ENCODE results near the gene SLC5A12.

Gene SLC5A12

DNA sequence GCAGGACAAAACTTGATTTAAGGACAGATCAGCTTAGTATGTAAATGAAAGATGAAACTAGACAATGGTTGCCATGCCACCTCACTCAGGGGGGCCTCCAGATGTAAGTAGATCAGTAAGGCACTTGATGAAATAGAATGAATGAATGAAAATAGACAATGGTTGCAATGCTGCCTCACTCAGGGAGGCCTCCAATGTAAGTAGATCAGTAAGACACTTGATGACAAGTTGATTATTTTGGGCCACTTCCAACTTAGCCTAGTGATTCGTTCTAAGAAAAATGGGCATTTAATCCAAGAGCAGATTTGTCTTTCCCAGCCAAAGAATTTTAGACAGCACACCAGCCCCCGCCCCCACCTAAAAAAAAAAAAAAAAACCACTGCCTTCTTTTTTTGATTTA is 19.2 kb upstream of the SLC5A12 start:
- TF ChIP-seq ZFX (IDR thresholded peaks at IDR 0.05), result no peak
- TF ChIP-seq CTCF (conservative IDR thresholded peaks at IDR 0.05), result no peak
- no peak overlapping the region for H3K27ac ChIP-seq

DNA sequence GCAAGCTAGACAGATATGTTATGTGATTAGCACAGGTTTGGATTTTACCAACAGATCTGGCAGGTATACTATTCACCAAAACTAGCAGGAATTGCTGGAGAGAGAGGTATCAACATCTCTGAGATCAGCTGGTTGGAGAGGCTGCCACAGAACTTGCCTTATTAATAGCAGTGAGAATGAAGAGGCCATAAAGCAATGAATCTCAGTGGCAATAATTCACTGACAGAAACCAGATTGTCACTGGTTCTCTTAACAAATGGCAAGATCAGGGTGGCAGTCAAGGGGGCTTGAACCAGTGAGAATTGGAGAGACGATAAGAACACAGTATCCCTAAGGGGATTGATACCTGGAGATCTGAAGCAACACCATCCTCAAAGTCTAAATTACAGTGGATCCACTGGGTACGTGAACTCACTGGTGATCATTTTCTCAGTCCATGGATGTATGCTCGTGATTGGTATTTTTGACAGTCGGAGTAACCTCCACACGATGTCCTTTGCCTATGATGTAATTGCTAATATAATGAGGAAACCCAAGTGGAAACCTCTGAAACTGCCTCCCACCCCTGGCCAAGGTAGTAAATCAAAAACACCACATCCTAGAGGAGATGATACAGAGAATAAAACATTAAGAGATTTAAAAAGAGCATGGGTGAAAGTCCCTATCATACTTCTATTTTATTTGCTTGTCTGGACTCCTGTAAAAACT is 17.7 kb upstream of the SLC5A12 start:
- no peak for TF ChIP-seq CTCF (conservative IDR thresholded peaks at IDR 0.05)
- no peak for TF ChIP-seq ZFX (IDR thresholded peaks at IDR 0.05)
- no peak overlapping the region for H3K27ac ChIP-seq

DNA sequence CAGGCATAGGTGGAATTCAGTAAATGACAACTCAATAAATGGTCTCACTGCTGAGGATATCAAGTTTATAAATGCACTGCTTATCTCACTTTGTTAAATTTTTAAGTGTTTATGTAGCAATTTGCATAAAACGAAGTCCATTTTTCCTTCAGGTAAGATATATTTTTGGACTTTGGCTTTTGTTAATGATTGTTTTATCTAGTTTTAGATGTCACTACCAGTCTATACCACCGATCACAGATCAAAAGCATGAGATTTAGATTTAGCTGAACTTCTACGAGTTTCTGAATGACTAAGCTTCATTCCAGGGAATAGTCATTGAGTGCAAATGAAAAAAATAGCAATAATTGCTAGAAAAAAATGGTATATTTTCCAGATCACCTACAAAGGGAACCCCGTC is 12.8 kb upstream of the SLC5A12 start:
- TF ChIP-seq CTCF (conservative IDR thresholded peaks at IDR 0.05) (no peak), ZFX (IDR thresholded peaks at IDR 0.05) (no peak)
- H3K27ac ChIP-seq, result no peak overlapping the region

- TF ChIP-seq CTCF (conservative IDR thresholded peaks at IDR 0.05) (no peak), ZFX (IDR thresholded peaks at IDR 0.05) (no peak)
- no peak overlapping the region for H3K27ac ChIP-seq
Measured at GRCh38 chr11:26731084-26731456, 9.2 kb upstream of the SLC5A12 start.

- TF ChIP-seq CTCF (conservative IDR thresholded peaks at IDR 0.05) (no peak), ZFX (IDR thresholded peaks at IDR 0.05) (no peak)
- H3K27ac ChIP-seq, result no peak overlapping the region
Measured at GRCh38 chr11:26730414-26731083, 8.7 kb upstream of the SLC5A12 start.

DNA sequence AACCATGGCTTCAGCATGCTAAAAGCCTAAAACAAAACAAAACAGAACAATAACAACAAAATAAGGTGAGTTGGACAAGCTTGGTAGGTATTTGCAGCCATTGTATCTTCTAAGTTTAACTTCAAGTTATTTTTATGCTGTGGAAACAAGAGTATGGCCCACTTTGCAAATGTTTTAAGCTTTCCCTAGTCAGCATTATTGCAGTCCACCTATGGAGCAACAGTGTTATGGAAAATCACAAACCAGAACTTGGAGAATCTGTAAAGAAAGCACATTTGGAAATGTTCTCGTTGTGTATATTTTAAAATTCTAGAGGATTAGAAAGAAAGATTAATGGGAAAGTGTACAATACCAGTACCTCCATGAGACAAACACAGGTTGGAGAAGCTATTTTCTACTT is 7.4 kb upstream of the SLC5A12 start:
- no peak overlapping the region for H3K27ac ChIP-seq
- TF ChIP-seq ZFX (IDR thresholded peaks at IDR 0.05) (no peak), CTCF (conservative IDR thresholded peaks at IDR 0.05) (no peak)

GRCh38 chr11:26726960-26727359 is 5.1 kb upstream of the SLC5A12 start:
- TF ChIP-seq CTCF (conservative IDR thresholded peaks at IDR 0.05), result no peak
- no peak overlapping the region for H3K27ac ChIP-seq

Measured in C4-2B (cell line).